GM12878 (cell line): ENCODE measurements around the gene DUSP12. TPM values are rescaled to one million over a fixed set of nuclear protein-coding genes. Genes with fewer than 3 reads are reported as not detected.

Experiments
- BHLHE40 ChIP-seq, 2 experiments: fragments of 450-650 bp in 1 of 2; IDR thresholded peaks; 2 replicates each; pipeline ENCODE4 v1.6.1; 2011 to 2017; ENCODE audit warnings: low read depth in 2 of 2, borderline replicate concordance in 1 of 2, improper control_type of control experiment in 1 of 2, low read length in 1 of 2, mild to moderate bottlenecking in 1 of 2
- CHD2 ChIP-seq: IDR thresholded peaks from 2 replicates; pipeline ENCODE4 v1.6.1; 2011; ENCODE audit warnings: low read depth, low read length, improper control_type of control experiment, borderline replicate concordance
- CREB1 ChIP-seq: IDR thresholded peaks from 2 replicates; pipeline ENCODE4 v1.6.1; 2012; ENCODE audit warnings: low read depth, mild to moderate bottlenecking, inconsistent platforms
- EP300 ChIP-seq, 2 experiments: fragments of 150-350 bp in 1 of 2; IDR thresholded peaks; 2 replicates each; pipeline ENCODE4 v1.6.1; 2011 to 2012; ENCODE audit warnings: low read depth in 2 of 2, low read length in 2 of 2, borderline replicate concordance in 1 of 2, improper control_type of control experiment in 1 of 2, inconsistent platforms in 1 of 2; ENCODE audit not compliant: control insufficient read depth in 1 of 2
- ESRRA ChIP-seq: IDR thresholded peaks from 2 replicates; pipeline ENCODE4 v1.6.1; 2012; ENCODE audit warnings: mild to moderate bottlenecking, low read length, improper control_type of control experiment
- HDAC2 ChIP-seq: fragments of 200-600 bp; sonication (generic); IDR thresholded peaks from 2 replicates; pipeline ENCODE4 v1.6.1; 2017
- IRF4 ChIP-seq: IDR thresholded peaks from 2 replicates; pipeline ENCODE4 v1.6.1; 2011; ENCODE audit warnings: low read depth, low read length
- KDM1A ChIP-seq: fragments of 200-600 bp; sonication (generic); IDR thresholded peaks from 2 replicates; pipeline ENCODE4 v1.6.1; 2016; ENCODE audit warnings: borderline replicate concordance
- MEF2B ChIP-seq: fragments of 450-650 bp; IDR thresholded peaks from 2 replicates; pipeline ENCODE4 v1.6.1; 2018; ENCODE audit warnings: mild to moderate bottlenecking, moderate library complexity; ENCODE audit not compliant: partially characterized antibody, poor library complexity, severe bottlenecking
- MXI1 ChIP-seq: fragments of 150-350 bp; IDR thresholded peaks from 2 replicates; pipeline ENCODE4 v1.6.1; 2011; ENCODE audit warnings: low read depth, mild to moderate bottlenecking, inconsistent platforms, low read length, improper control_type of control experiment
- NFXL1 ChIP-seq: fragments of 450-650 bp; IDR thresholded peaks from 2 replicates; pipeline ENCODE4 v1.6.1; 2017; ENCODE audit warnings: antibody characterized with exemption, mild to moderate bottlenecking, borderline replicate concordance
- NR2C2 ChIP-seq: IDR thresholded peaks from 2 replicates; pipeline ENCODE4 v1.6.1; 2011; ENCODE audit warnings: borderline replicate concordance, low read depth; ENCODE audit not compliant: control insufficient read depth, insufficient read length
- NRF1 ChIP-seq: conservative IDR thresholded peaks from 2 replicates; pipeline ENCODE4 v1.6.1; 2011; ENCODE audit warnings: mild to moderate bottlenecking, low read depth, low read length, improper control_type of control experiment
- PML ChIP-seq: IDR thresholded peaks from 2 replicates; pipeline ENCODE4 v1.6.1; 2012; ENCODE audit warnings: low read length, inconsistent platforms
- RBBP5 ChIP-seq: fragments of 200-600 bp; sonication (generic); conservative IDR thresholded peaks from 2 replicates; pipeline ENCODE4 v1.6.1; 2016
- RCOR1 ChIP-seq: conservative IDR thresholded peaks from 2 replicates; pipeline ENCODE4 v1.6.1; 2012; ENCODE audit warnings: low read depth, low read length, improper control_type of control experiment
- RFX5 ChIP-seq: IDR thresholded peaks from 2 replicates; pipeline ENCODE4 v1.6.1; 2011; ENCODE audit warnings: low read depth, low read length, improper control_type of control experiment
- SIN3A ChIP-seq: IDR thresholded peaks from 2 replicates; pipeline ENCODE4 v1.6.1; 2012; ENCODE audit warnings: low read depth, low read length, improper control_type of control experiment
- SMAD5 ChIP-seq: IDR thresholded peaks from 2 replicates; pipeline ENCODE4 v1.6.1; 2016; ENCODE audit warnings: antibody characterized with exemption, low read depth
- SP1 ChIP-seq: IDR thresholded peaks from one replicate; pipeline ENCODE4 v1.6.1; 2011; ENCODE audit warnings: low read depth, low read length
- ZNF217 ChIP-seq: fragments of 450-650 bp; IDR thresholded peaks from 2 replicates; pipeline ENCODE4 v1.6.1; 2017; ENCODE audit warnings: antibody characterized with exemption, mild to moderate bottlenecking
- ZNF384 ChIP-seq: IDR thresholded peaks from 2 replicates; pipeline ENCODE4 v1.6.1; 2012; ENCODE audit warnings: low read depth, mild to moderate bottlenecking, low read length, improper control_type of control experiment, borderline replicate concordance
- ZNF622 ChIP-seq: fragments of 450-650 bp; IDR thresholded peaks from 2 replicates; pipeline ENCODE4 v1.6.1; 2017; ENCODE audit warnings: mild to moderate bottlenecking, inconsistent platforms
- ZSCAN29 ChIP-seq: fragments of 450-650 bp; IDR thresholded peaks from 2 replicates; pipeline ENCODE4 v1.6.1; 2017; ENCODE audit warnings: mild to moderate bottlenecking, moderate library complexity
- polyA plus RNA-seq, 11 experiments: library from polyadenylated mRNA; depleted of rRNA in 4 of 11; unstranded in 6 of 11; stranded (reverse) in 5 of 11; fragments of >200 nt; fragmentation: Nextera tagmentation in 4 of 11; fragmentation: Illumina TruSeq in 1 of 11; extraction: Ambion mirVana in 4 of 11; extraction: Trizol in 1 of 11; gene quantifications; 1 replicate in 1 of 11; 2 replicates in 10 of 11; pipeline versions ENCODE4 v1.2.1 to v1.2.3, GENCODE V29; 2011 to 2016; ENCODE audit warnings: inconsistent platforms in 2 of 11, missing spikeins in 2 of 11, low read depth in 1 of 11
- total RNA-seq, 4 experiments: library from RNA; depleted of rRNA in 3 of 4; stranded (reverse); fragments of >200 nt in 3 of 4; fragmentation: Illumina TruSeq in 1 of 4; extraction: Trizol in 1 of 4; gene quantifications; 2 replicates each; pipeline versions ENCODE4 v1.2.1 to v1.2.3, GENCODE V29; 2013 to 2021
- TF ChIP-seq, protein P1 (sequence below): fragments of 450-650 bp; IDR thresholded peaks from 2 replicates; pipeline ENCODE4 v1.6.1; 2016; ENCODE audit warnings: mild to moderate bottlenecking, moderate library complexity, borderline replicate concordance
- TF ChIP-seq, protein P2 (sequence below): fragments of 450-650 bp; IDR thresholded peaks from 2 replicates; pipeline ENCODE4 v1.6.1; 2016; ENCODE audit warnings: mild to moderate bottlenecking

DUSP12 gene
- total and polyA plus RNA-seq, 10 of the 15 experiments (the other 5 are each of a cell fraction or from before 2014, with no cell fraction given), result 7.0 to 51.5 (median 35.4) TPM

DNA sequence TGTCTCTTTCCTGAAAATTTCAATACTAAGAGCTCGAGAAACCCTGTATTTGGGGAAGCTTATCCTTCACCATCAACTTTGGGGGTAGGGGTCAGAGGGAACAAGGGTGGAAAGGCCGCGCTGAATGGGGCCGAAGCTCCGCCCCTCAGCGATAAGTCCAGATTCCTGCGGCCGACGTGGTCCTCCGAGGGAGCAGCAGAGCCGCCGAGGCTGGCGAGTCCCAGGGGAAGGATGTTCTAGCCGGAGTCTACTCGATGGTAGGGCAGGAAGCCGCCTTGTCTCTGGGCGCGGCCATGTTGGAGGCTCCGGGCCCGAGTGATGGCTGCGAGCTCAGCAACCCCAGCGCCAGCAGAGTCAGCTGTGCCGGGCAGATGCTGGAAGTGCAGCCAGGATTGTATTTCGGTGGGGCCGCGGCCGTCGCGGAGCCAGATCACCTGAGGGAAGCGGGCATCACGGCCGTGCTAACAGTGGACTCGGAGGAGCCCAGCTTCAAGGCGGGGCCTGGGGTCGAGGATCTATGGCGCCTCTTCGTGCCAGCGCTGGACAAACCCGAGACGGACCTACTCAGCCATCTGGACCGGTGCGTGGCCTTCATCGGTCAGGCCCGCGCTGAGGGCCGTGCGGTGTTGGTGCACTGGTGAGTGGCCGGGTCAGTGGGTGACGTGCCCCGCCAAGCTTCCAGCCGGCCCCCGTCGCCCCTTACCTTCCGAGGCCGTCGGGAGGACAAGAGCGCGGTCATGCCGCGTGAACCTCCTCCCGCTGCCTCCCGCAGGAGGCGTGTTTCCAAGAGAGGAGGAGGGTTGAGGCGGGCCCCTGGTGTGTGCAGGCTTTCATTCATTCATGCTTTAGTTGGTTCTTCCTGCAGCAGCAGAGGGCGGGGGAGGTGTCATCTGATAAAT lies at the start of gene DUSP12 (continued):
- TF ChIP-seq NFXL1 (no peak), ESRRA (no peak), BHLHE40 (IDR thresholded peaks at IDR 0.05; ENCODE audit: borderline replicate concordance in 1 of 2, low read depth in 2 of 2, low read length in 1 of 2) (0 out of 4 replicates have a peak, but pooled peaks of 1 of the 2 experiments have one; percentile 18), CHD2 (peak; percentile 19; the same call in 1 of the 2 replicates), ZNF384 (no peak), KDM1A (no peak), NRF1 (no peak), SIN3A (no peak; the same call in 1 of the 2 replicates), EP300 (IDR thresholded peaks at IDR 0.05; ENCODE audit: borderline replicate concordance in 1 of 2, control insufficient read depth in 1 of 2, low read depth in 2 of 2, low read length in 2 of 2) (no peak), RFX5 (no peak), MEF2B (peak; percentile 99), NR2C2 (no peak), ZNF622 (no peak), CREB1 (peak; percentile 52; the same call in 1 of the 2 replicates), ZNF217 (no peak), ZSCAN29 (no peak), SMAD5 (peak; percentile 62; the same call in 1 of the 2 replicates), RCOR1 (no peak), SP1 (peak; percentile 49), HDAC2 (no peak), MXI1 (no peak; the same call in 1 of the 2 replicates), PML (peak; percentile 91), IRF4 (0 out of 2 replicates have a peak, but pooled peaks have one; percentile 11), RBBP5 (0 out of 2 replicates have a peak, but pooled peaks have one; percentile 84)
- TF ChIP-seq, protein P1, sequence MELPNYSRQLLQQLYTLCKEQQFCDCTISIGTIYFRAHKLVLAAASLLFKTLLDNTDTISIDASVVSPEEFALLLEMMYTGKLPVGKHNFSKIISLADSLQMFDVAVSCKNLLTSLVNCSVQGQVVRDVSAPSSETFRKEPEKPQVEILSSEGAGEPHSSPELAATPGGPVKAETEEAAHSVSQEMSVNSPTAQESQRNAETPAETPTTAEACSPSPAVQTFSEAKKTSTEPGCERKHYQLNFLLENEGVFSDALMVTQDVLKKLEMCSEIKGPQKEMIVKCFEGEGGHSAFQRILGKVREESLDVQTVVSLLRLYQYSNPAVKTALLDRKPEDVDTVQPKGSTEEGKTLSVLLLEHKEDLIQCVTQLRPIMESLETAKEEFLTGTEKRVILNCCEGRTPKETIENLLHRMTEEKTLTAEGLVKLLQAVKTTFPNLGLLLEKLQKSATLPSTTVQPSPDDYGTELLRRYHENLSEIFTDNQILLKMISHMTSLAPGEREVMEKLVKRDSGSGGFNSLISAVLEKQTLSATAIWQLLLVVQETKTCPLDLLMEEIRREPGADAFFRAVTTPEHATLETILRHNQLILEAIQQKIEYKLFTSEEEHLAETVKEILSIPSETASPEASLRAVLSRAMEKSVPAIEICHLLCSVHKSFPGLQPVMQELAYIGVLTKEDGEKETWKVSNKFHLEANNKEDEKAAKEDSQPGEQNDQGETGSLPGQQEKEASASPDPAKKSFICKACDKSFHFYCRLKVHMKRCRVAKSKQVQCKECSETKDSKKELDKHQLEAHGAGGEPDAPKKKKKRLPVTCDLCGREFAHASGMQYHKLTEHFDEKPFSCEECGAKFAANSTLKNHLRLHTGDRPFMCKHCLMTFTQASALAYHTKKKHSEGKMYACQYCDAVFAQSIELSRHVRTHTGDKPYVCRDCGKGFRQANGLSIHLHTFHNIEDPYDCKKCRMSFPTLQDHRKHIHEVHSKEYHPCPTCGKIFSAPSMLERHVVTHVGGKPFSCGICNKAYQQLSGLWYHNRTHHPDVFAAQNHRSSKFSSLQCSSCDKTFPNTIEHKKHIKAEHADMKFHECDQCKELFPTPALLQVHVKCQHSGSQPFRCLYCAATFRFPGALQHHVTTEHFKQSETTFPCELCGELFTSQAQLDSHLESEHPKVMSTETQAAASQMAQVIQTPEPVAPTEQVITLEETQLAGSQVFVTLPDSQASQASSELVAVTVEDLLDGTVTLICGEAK, result peak; percentile 69; the same call in 1 of the 2 replicates
- TF ChIP-seq, protein P2, sequence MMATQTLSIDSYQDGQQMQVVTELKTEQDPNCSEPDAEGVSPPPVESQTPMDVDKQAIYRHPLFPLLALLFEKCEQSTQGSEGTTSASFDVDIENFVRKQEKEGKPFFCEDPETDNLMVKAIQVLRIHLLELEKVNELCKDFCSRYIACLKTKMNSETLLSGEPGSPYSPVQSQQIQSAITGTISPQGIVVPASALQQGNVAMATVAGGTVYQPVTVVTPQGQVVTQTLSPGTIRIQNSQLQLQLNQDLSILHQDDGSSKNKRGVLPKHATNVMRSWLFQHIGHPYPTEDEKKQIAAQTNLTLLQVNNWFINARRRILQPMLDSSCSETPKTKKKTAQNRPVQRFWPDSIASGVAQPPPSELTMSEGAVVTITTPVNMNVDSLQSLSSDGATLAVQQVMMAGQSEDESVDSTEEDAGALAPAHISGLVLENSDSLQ, result peak; percentile 89
